MCF 10A (cell line): Measurements from ENCODE around the gene TSC1. TPM values are rescaled to one million over a fixed set of nuclear protein-coding genes. Genes with fewer than 3 reads are reported as not detected.
"Not testable (repeated sequence)": the region's sequence is repeated elsewhere in the genome, so short reads cannot be mapped to it uniquely, and the experiment has no call there.

ENCODE experiments used
- BruUV-seq: library from RNA; stranded (reverse); fragments of 400-500 nt; replicated peaks from 2 replicates; lab custom pipeline; 2021; lab: Mats Ljungman, UMichigan
- CTCF ChIA-PET: fragments of 300-600 bp; sonication (Branson Sonifier 250); formaldehyde crosslinking; extraction: SDS; loops from one replicate; lab custom pipeline; 2021; ENCODE audit warnings: antibody characterized with exemption, inconsistent platforms; lab: Yijun Ruan, JAX
- POLR2A ChIA-PET: fragments of 300-600, 350-650 bp; sonication (Branson Sonifier 250); formaldehyde crosslinking; extraction: SDS; loops from one replicate; lab custom pipeline; 2020; ENCODE audit warnings: antibody characterized with exemption, inconsistent platforms; lab: Yijun Ruan, JAX
- DNase-seq: peaks from one replicate; pipeline ENCODE4 v3.0.0-alpha.2; 2018; ENCODE audit not compliant: unreplicated experiment
- H3K27ac Mint-ChIP-seq: one replicate; pipeline ENCODE4 v1.8.0; 2022; ENCODE audit warnings: mild to moderate bottlenecking, low read depth, mixed read lengths; ENCODE audit not compliant: unreplicated experiment
- H3K27me3 Mint-ChIP-seq: one replicate; pipeline ENCODE4 v1.8.0; 2022; ENCODE audit warnings: mixed read lengths; ENCODE audit not compliant: insufficient read depth, unreplicated experiment
- H3K36me3 Mint-ChIP-seq: one replicate; pipeline ENCODE4 v1.8.0; 2022; ENCODE audit warnings: mild to moderate bottlenecking, moderate library complexity, mixed read lengths; ENCODE audit not compliant: insufficient read depth, unreplicated experiment
- H3K4me1 Mint-ChIP-seq: one replicate; pipeline ENCODE4 v1.8.0; 2022; ENCODE audit warnings: mixed read lengths; ENCODE audit not compliant: insufficient read depth, unreplicated experiment
- H3K4me3 Mint-ChIP-seq: one replicate; pipeline ENCODE4 v1.8.0; 2022; ENCODE audit warnings: mild to moderate bottlenecking, moderate library complexity, mixed read lengths; ENCODE audit not compliant: unreplicated experiment
- H3K9me3 Mint-ChIP-seq: one replicate; pipeline ENCODE4 v1.8.0; 2022; ENCODE audit warnings: mixed read lengths; ENCODE audit not compliant: unreplicated experiment
- intact Hi-C: fragments of 100-400 bp; cut with micrococcal nuclease; formaldehyde crosslinking; loops from 2 replicates; pipeline ENCODE4 v1.14.1; 2022
- total RNA-seq: library from RNA; stranded (reverse); gene quantifications from 2 replicates; pipeline ENCODE4 v1.2.3, GENCODE V29; 2022
- TF ChIP-seq, protein P1 (sequence below): fragments of 200-600 bp; IDR thresholded peaks from one replicate; pipeline ENCODE4 v1.8.0; 2022; ENCODE audit warnings: antibody characterized with exemption, mild to moderate bottlenecking; ENCODE audit not compliant: unreplicated experiment

TSC1 gene
- total RNA-seq, 1 experiment from 2014 or later: 36.6 TPM

DNA sequence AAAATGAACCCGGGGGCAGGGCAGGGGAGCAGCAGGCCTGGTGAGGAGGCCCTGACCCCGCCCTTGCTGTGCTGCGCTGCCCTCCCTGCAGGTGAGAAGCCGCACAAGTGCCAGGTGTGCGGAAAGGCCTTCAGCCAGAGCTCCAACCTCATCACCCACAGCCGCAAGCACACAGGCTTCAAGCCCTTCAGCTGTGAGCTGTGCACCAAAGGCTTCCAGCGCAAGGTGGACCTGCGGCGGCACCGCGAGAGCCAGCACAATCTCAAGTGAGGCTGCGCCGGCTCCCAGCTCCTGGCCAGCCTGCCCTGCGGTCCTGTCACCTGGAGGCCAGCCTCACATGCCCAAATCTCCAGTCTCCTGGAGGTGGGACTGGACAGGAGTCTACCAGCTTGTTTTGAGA, 46.4 kb upstream of the TSC1 start:
- intact Hi-C loops: no loop called here
- H3K9me3 Mint-ChIP-seq: no peaks in the 10 kb centered on the region
- no peak for DNase-seq
- H3K36me3 Mint-ChIP-seq: no peaks in the 10 kb centered on the region
- BruUV-seq: no TSS peak
- ChIA-PET POLR2A (interaction anchor here (0.7 kb wide), 1 partner anchor 1288 kb away, joined by 3 read pairs; no protein-coding TSS in a partner anchor), CTCF (interaction anchor here (0.5 to 1.6 kb wide), 3 partner anchors 14 to 196 kb away, joined by 3 to 4 read pairs (median 3); no protein-coding TSS in a partner anchor)
- TF ChIP-seq, protein P1, sequence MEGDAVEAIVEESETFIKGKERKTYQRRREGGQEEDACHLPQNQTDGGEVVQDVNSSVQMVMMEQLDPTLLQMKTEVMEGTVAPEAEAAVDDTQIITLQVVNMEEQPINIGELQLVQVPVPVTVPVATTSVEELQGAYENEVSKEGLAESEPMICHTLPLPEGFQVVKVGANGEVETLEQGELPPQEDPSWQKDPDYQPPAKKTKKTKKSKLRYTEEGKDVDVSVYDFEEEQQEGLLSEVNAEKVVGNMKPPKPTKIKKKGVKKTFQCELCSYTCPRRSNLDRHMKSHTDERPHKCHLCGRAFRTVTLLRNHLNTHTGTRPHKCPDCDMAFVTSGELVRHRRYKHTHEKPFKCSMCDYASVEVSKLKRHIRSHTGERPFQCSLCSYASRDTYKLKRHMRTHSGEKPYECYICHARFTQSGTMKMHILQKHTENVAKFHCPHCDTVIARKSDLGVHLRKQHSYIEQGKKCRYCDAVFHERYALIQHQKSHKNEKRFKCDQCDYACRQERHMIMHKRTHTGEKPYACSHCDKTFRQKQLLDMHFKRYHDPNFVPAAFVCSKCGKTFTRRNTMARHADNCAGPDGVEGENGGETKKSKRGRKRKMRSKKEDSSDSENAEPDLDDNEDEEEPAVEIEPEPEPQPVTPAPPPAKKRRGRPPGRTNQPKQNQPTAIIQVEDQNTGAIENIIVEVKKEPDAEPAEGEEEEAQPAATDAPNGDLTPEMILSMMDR: no peak
- H3K27me3 Mint-ChIP-seq: peaks cover 28% of the 10 kb centered on the region
- peaks cover 6% of the 10 kb centered on the region for H3K4me1 Mint-ChIP-seq
- no peak overlapping the region for H3K27ac Mint-ChIP-seq
- no peak overlapping the region for H3K4me3 Mint-ChIP-seq

DNA sequence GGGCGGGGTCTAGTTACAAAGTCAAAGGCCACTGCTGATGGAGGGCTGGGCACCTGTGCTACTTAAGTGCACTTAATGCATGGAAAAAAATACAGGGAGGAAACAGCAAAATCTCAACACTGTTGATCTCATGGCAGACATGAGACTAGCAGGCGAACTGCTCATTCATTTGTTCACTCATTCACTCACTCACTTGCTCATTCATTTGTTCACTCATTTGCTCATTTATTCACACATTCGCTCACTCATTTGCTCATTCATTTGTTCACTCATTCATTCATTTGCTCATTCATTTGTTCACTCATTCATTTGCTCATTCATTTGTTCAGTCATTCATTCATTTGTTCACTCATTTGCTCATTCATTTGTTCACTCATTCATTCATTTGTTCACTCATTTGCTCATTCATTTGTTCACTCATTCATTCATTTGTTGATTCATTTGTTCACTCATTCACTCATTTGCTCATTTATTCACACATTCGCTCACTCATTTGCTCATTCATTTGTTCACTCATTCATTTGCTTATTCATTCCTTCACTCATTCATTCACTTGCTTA, 45.7 kb upstream of the TSC1 start:
- peaks cover 29% of the 10 kb centered on the region for H3K27me3 Mint-ChIP-seq

DNA sequence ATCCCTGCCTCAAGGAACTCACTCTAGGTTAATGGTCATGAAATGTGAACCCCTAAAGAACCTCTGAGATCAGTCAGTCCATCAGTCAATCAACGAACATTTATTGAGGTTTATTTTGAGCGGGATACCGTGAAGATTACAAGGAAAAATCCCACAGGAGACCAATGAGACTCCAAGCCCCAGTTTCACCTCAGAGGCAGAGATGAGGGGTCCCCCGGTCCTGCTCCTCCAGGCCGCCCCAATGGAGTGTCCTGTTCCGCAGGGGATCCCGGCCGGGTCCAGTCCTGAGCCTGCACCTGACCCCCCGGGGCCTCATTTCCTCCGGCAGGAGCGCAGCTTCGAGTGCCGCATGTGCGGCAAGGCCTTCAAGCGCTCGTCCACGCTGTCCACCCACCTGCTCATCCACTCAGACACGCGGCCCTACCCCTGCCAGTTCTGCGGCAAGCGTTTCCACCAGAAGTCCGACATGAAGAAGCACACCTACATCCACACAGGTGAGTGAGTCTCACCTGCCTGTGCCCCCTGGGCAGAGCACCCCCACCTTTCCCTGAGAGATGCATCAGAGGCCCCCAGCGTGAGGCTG, 45.1 kb upstream of the TSC1 start:
- no peaks in the 10 kb centered on the region for H3K9me3 Mint-ChIP-seq
- no peak overlapping the region for H3K27ac Mint-ChIP-seq
- intact Hi-C loops: no loop called here
- no TSS peak for BruUV-seq
- no peak for DNase-seq
- CTCF ChIA-PET: no interaction called here
- peaks cover 29% of the 10 kb centered on the region for H3K27me3 Mint-ChIP-seq
- no peaks in the 10 kb centered on the region for H3K36me3 Mint-ChIP-seq
- TF ChIP-seq, protein P1: no peak
- POLR2A ChIA-PET: no interaction called here
- peaks cover 4% of the 10 kb centered on the region for H3K4me1 Mint-ChIP-seq
- no peak overlapping the region for H3K4me3 Mint-ChIP-seq

More for the DNA sequence above, 45.7 kb upstream of the TSC1 start:
- H3K36me3 Mint-ChIP-seq, H3K9me3 Mint-ChIP-seq, BruUV-seq, H3K4me1 Mint-ChIP-seq, DNase-seq, H3K4me3 Mint-ChIP-seq, H3K27ac Mint-ChIP-seq, intact Hi-C loops: not testable (repeated sequence)
- ChIA-PET CTCF (interaction anchor here (0.5 to 1.6 kb wide), 3 partner anchors 13 to 196 kb away, joined by 3 to 4 read pairs (median 3); no protein-coding TSS in a partner anchor), POLR2A (interaction anchor here (0.7 kb wide), 1 partner anchor 1287 kb away, joined by 3 read pairs; no protein-coding TSS in a partner anchor)

DNA sequence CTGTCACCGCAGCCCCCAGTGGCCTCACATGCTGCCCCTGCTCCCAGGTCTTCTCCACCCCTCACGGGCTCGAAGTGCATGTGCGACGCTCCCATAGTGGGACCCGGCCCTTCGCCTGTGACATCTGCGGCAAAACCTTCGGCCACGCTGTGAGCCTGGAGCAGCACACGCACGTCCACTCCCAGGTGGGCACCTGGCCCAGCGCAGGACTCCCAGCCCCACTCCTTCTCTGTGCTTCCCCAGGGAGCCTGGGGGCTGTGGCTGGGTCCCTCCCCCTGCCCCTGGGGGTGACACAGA, 44.5 kb upstream of the TSC1 start:
- Mint-ChIP-seq H3K36me3 (no peaks in the 10 kb centered on the region), H3K4me3 (no peak overlapping the region), H3K27ac (no peak overlapping the region), H3K4me1 (no peaks in the 10 kb centered on the region), H3K9me3 (no peaks in the 10 kb centered on the region), H3K27me3 (peaks cover 29% of the 10 kb centered on the region)
- TF ChIP-seq, protein P1: no peak
- BruUV-seq: no TSS peak
- CTCF ChIA-PET: no interaction called here
- no peak for DNase-seq
- POLR2A ChIA-PET: no interaction called here
- intact Hi-C loops: no loop called here
